Liver (tissue), 9 donors: ENCODE measurements around the gene SOCS2. TPM values are rescaled to one million over a fixed set of nuclear protein-coding genes. Genes with fewer than 3 reads are reported as not detected.

Experiments used
- DNase-seq: peaks from one replicate; pipeline ENCODE4 v3.0.0-alpha.2; 2017; ENCODE audit warnings: low spot score
- H3K27ac ChIP-seq, 2 donors: one replicate each; pipeline ENCODE4 v1.7.0; 2013; ENCODE audit warnings: inconsistent platforms in 2 of 2, low read length in 2 of 2, control low read depth in 1 of 2, low read depth in 1 of 2, mild to moderate bottlenecking in 1 of 2
- H3K27me3 ChIP-seq, 4 donors: one replicate each; pipeline versions ENCODE4 v1.6.1 to v1.7.0; 2013; ENCODE audit warnings: low read length in 3 of 4, inconsistent platforms in 1 of 4, mild to moderate bottlenecking in 1 of 4, moderate library complexity in 1 of 4; ENCODE audit not compliant: control insufficient read depth in 4 of 4, insufficient read depth in 4 of 4
- H3K36me3 ChIP-seq, 4 donors: one replicate each; pipeline versions ENCODE4 v1.6.1 to v1.7.0; 2013; ENCODE audit warnings: low read length in 3 of 4, mild to moderate bottlenecking in 3 of 4, low read depth in 1 of 4, moderate library complexity in 1 of 4; ENCODE audit not compliant: control insufficient read depth in 4 of 4, insufficient read depth in 3 of 4
- H3K4me1 ChIP-seq, 4 donors: one replicate each; pipeline versions ENCODE4 v1.6.1 to v1.7.0; 2013; ENCODE audit warnings: low read length in 3 of 4, mild to moderate bottlenecking in 3 of 4, moderate library complexity in 1 of 4; ENCODE audit not compliant: control insufficient read depth in 4 of 4, insufficient read depth in 4 of 4
- H3K4me3 ChIP-seq, 3 donors: one replicate each; pipeline versions ENCODE4 v1.6.1 to v1.7.0; 2013; ENCODE audit warnings: low read length in 3 of 3, control low read depth in 1 of 3, low read depth in 1 of 3, mild to moderate bottlenecking in 1 of 3
- H3K9ac ChIP-seq, 2 donors: one replicate each; pipeline ENCODE4 v1.7.0; 2013; ENCODE audit warnings: low read length in 2 of 2, mild to moderate bottlenecking in 2 of 2, moderate library complexity in 2 of 2, control low read depth in 1 of 2, low read depth in 1 of 2
- H3K9me3 ChIP-seq, 4 donors: one replicate each; pipeline versions ENCODE4 v1.6.1 to v1.7.0; 2013; ENCODE audit warnings: low read length in 3 of 4; ENCODE audit not compliant: control insufficient read depth in 4 of 4
- ATF3 ChIP-seq: IDR thresholded peaks from 2 replicates; pipeline ENCODE4 v1.6.1; 2016; ENCODE audit warnings: antibody characterized with exemption
- CTCF ChIP-seq: fragments of 150-350 bp; IDR thresholded peaks from 2 replicates; pipeline ENCODE4 v1.5.1; 2017; ENCODE audit warnings: improper control_type of control experiment, low read depth, low read length; ENCODE audit not compliant: missing input control
- FOXA2 ChIP-seq: IDR thresholded peaks from 2 replicates; pipeline ENCODE4 v1.6.1; 2016; ENCODE audit warnings: antibody characterized with exemption
- GABPA ChIP-seq, 2 donors: IDR thresholded peaks in 1 of 2; conservative IDR thresholded peaks in 1 of 2; 2 replicates each; pipeline ENCODE4 v1.6.1; 2016; ENCODE audit warnings: antibody characterized with exemption in 2 of 2, mild to moderate bottlenecking in 1 of 2, moderate library complexity in 1 of 2
- HNF4A ChIP-seq, 2 donors: conservative IDR thresholded peaks; 2 replicates each; pipeline ENCODE4 v1.6.1; 2016; ENCODE audit warnings: antibody characterized with exemption in 2 of 2, mild to moderate bottlenecking in 2 of 2
- HNF4G ChIP-seq: IDR thresholded peaks from 2 replicates; pipeline ENCODE4 v1.6.1; 2016; ENCODE audit warnings: antibody characterized with exemption
- JUND ChIP-seq, 2 donors: IDR thresholded peaks; 2 replicates each; pipeline ENCODE4 v1.6.1; 2016; ENCODE audit warnings: antibody characterized with exemption in 2 of 2
- RAD21 ChIP-seq, 2 donors: IDR thresholded peaks; 2 replicates each; pipeline ENCODE4 v1.6.1; 2016; ENCODE audit warnings: antibody characterized with exemption in 2 of 2, mild to moderate bottlenecking in 2 of 2
- SP1 ChIP-seq: IDR thresholded peaks from 2 replicates; pipeline ENCODE4 v1.6.1; 2018; ENCODE audit warnings: antibody characterized with exemption, mild to moderate bottlenecking
- TAF1 ChIP-seq: conservative IDR thresholded peaks from 2 replicates; pipeline ENCODE4 v1.6.1; 2016; ENCODE audit warnings: antibody characterized with exemption, mild to moderate bottlenecking
- YY1 ChIP-seq: IDR thresholded peaks from 2 replicates; pipeline ENCODE4 v1.6.1; 2016; ENCODE audit warnings: antibody characterized with exemption, mild to moderate bottlenecking
- WGBS: extraction: QIAGEN DNeasy Blood & Tissue Kit; methylation state at CpG from one replicate; pipeline ENCODE4 v1.1.7; 2013; 5-methylcytosine and 5-hydroxymethylcytosine counted together
- polyA plus RNA-seq, 2 donors: library from polyadenylated mRNA; stranded (reverse) in 1 of 2; unstranded in 1 of 2; fragments of 200-250 nt in 1 of 2; fragments of >200 nt in 1 of 2; fragmentation: Nextera tagmentation in 1 of 2; extraction: Ambion mirVana in 1 of 2; gene quantifications; one replicate each; pipeline versions ENCODE4 v1.2.1 to v1.2.3, GENCODE V29; 2013 to 2015
- total RNA-seq, 2 donors: library from RNA; depleted of rRNA; stranded (reverse); fragments of >200 nt; gene quantifications; one replicate each; pipeline ENCODE4 v1.2.3, GENCODE V29; 2014
- TF ChIP-seq, protein P1 (sequence below): IDR thresholded peaks from 2 replicates; pipeline ENCODE4 v1.6.1; 2016; ENCODE audit warnings: antibody characterized with exemption
- TF ChIP-seq, protein P2 (sequence below): IDR thresholded peaks from 2 replicates; pipeline ENCODE4 v1.6.1; 2016; ENCODE audit warnings: antibody characterized with exemption
- donor health status: healthy.
- donor health status: healthy.
- donor health status: healthy.
- donor health status: healthy.
- donor health status: healthy.

Gene SOCS2
- total and polyA plus RNA-seq, 4 donors, result 7.0 to 66.3 (median 34.4) TPM

- no peak for TF ChIP-seq CTCF
- TF ChIP-seq, protein P1, sequence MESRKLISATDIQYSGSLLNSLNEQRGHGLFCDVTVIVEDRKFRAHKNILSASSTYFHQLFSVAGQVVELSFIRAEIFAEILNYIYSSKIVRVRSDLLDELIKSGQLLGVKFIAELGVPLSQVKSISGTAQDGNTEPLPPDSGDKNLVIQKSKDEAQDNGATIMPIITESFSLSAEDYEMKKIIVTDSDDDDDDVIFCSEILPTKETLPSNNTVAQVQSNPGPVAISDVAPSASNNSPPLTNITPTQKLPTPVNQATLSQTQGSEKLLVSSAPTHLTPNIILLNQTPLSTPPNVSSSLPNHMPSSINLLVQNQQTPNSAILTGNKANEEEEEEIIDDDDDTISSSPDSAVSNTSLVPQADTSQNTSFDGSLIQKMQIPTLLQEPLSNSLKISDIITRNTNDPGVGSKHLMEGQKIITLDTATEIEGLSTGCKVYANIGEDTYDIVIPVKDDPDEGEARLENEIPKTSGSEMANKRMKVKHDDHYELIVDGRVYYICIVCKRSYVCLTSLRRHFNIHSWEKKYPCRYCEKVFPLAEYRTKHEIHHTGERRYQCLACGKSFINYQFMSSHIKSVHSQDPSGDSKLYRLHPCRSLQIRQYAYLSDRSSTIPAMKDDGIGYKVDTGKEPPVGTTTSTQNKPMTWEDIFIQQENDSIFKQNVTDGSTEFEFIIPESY, result no peak
Measured at GRCh38 chr12:93591137-93591868, 18.8 kb downstream of the SOCS2 start (continued).

- Histone ChIP-seq H3K36me3 (no peaks in the 10 kb centered on the region), H3K9ac (no peak overlapping the region), H3K9me3 (no peaks in the 10 kb centered on the region), H3K4me3 (no peak overlapping the region), H3K4me1 (peaks cover 2 to 7% (median 3%) of the 10 kb centered on the region in 4 donors), H3K27ac (peak overlapping the region; percentile 17 to 42), H3K27me3 (peaks cover 0 to 2% (median 0%) of the 10 kb centered on the region in 4 donors)
- no peak for DNase-seq
- TF ChIP-seq FOXA2, result no peak
- no peak for TF ChIP-seq SP1
- TF ChIP-seq TAF1, result no peak
- TF ChIP-seq, protein P1, result no peak
- TF ChIP-seq HNF4G, result no peak
- no peak for TF ChIP-seq ATF3
- TF ChIP-seq GABPA (IDR thresholded peaks at IDR 0.05 in 1 of 2, conservative IDR thresholded peaks at IDR 0.05 in 1 of 2), result no peak
- 81% methylated on average over 6 of the region's 6 CpGs for WGBS
Measured at GRCh38 chr12:93592641-93593406, 20.3 kb downstream of the SOCS2 start.

DNA sequence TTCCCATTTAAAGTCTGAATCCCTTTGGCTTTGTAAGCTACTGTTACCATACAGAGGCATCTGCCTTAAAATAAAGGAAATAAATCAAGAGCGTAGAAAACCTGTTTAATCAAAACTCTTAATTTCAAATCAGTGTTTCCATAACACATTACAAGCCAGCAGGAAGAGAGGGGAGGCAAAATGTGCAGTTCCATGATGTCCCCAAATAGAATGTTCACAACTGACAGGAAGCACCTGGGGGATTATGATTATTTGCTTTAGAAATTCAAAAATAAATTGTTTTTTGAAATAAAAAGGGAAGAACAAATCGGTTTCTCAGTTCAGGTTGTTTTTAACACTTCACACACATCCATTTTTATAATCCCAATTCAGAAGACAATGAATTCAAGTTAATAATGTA, 21.4 kb downstream of the SOCS2 start:
- Histone ChIP-seq H3K4me3 (no peak overlapping the region), H3K27ac (peak overlapping the region in 1 of 2 donors; percentile 21), H3K9me3 (no peaks in the 10 kb centered on the region), H3K27me3 (peaks cover 0 to 2% (median 0%) of the 10 kb centered on the region in 4 donors), H3K4me1 (peaks cover 2 to 7% (median 3%) of the 10 kb centered on the region in 4 donors), H3K9ac (peak overlapping the region in 1 of 2 donors; percentile 53), H3K36me3 (no peaks in the 10 kb centered on the region)
- 71% methylated on average over 2 of the region's 2 CpGs for WGBS
- no peak for DNase-seq
- TF ChIP-seq YY1 (no peak), ATF3 (no peak), RAD21 (IDR thresholded peaks at IDR 0.05) (no peak), JUND (IDR thresholded peaks at IDR 0.05) (no peak), GABPA (IDR thresholded peaks at IDR 0.05 in 1 of 2, conservative IDR thresholded peaks at IDR 0.05 in 1 of 2) (no peak), HNF4A (conservative IDR thresholded peaks at IDR 0.05) (no peak), CTCF (no peak)
- TF ChIP-seq, protein P1, result no peak
- TF ChIP-seq, protein P2, sequence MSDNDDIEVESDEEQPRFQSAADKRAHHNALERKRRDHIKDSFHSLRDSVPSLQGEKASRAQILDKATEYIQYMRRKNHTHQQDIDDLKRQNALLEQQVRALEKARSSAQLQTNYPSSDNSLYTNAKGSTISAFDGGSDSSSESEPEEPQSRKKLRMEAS, result no peak
